Neural cell (in vitro differentiated cells): ENCODE data around the gene IFIT3. TPM values are rescaled to one million over a fixed set of nuclear protein-coding genes. Genes with fewer than 3 reads are reported as not detected.

ENCODE experiments used
- H2AFZ ChIP-seq: fragments of 200-600, 300-800 bp; sonication (generic), shearing (Covaris generic); 2 replicates; pipeline ENCODE4 v1.6.0; 2014; ENCODE audit warnings: low read depth, mild to moderate bottlenecking, antibody characterized with exemption, low read length, moderate library complexity
- H3F3A ChIP-seq: fragments of 200-600 bp; shearing (Covaris generic); 2 replicates; pipeline ENCODE4 v1.6.1; 2016; ENCODE audit warnings: mild to moderate bottlenecking, moderate library complexity, mixed read lengths, antibody characterized with exemption, low read length; ENCODE audit not compliant: insufficient read depth, poor library complexity, severe bottlenecking
- H3K27ac ChIP-seq: fragments of 200-600, 300-800 bp; sonication (generic), shearing (Covaris generic); 2 replicates; pipeline ENCODE4 v1.5.1; 2014; ENCODE audit warnings: mild to moderate bottlenecking, low read length, moderate library complexity
- H3K27me3 ChIP-seq: fragments of 300-800, 200-600 bp; sonication (generic), shearing (Covaris generic); 2 replicates; pipeline ENCODE4 v1.6.0; 2014; ENCODE audit warnings: mild to moderate bottlenecking, low read depth, low read length, moderate library complexity; ENCODE audit not compliant: insufficient read depth
- H3K36me3 ChIP-seq: fragments of 300-800, 200-600 bp; sonication (generic), shearing (Covaris generic); 2 replicates; pipeline ENCODE4 v1.5.1; 2014; ENCODE audit warnings: mild to moderate bottlenecking, antibody characterized with exemption, low read length, moderate library complexity; ENCODE audit not compliant: insufficient read depth
- H3K4me2 ChIP-seq: fragments of 300-800, 200-600 bp; sonication (generic), shearing (Covaris generic); 2 replicates; pipeline ENCODE4 v1.6.0; 2014; ENCODE audit warnings: mild to moderate bottlenecking, low read length
- H3K4me3 ChIP-seq: fragments of 300-800, 200-600 bp; sonication (generic), shearing (Covaris generic); 2 replicates; pipeline ENCODE4 v1.5.1; 2014; ENCODE audit warnings: mild to moderate bottlenecking, low read length, moderate library complexity
- H3K79me2 ChIP-seq: fragments of 200-600 bp; shearing (Covaris generic); replicated peaks from 2 replicates; pipeline ENCODE4 v1.6.0; 2014; ENCODE audit warnings: mild to moderate bottlenecking, low read length, moderate library complexity; ENCODE audit not compliant: insufficient read depth
- H3K9ac ChIP-seq: fragments of 300-800, 200-600 bp; sonication (generic), shearing (Covaris generic); 2 replicates; pipeline ENCODE4 v1.6.1; 2016; ENCODE audit warnings: mild to moderate bottlenecking, low read length, mixed read lengths
- H3K9me2 ChIP-seq: fragments of 200-600 bp; shearing (Covaris generic); 2 replicates; pipeline ENCODE4 v1.6.1; 2016; ENCODE audit warnings: mild to moderate bottlenecking, low read length, mixed read lengths; ENCODE audit not compliant: insufficient read depth
- H3K9me3 ChIP-seq: fragments of 200-600, 300-800 bp; sonication (generic), shearing (Covaris generic); 2 replicates; pipeline ENCODE4 v1.6.1; 2016; ENCODE audit warnings: mild to moderate bottlenecking, mixed run types, low read length, moderate library complexity, mixed read lengths
- H4K20me1 ChIP-seq: fragments of 200-600 bp; shearing (Covaris generic); 2 replicates; pipeline ENCODE4 v1.6.1; 2016; ENCODE audit warnings: mild to moderate bottlenecking, mixed run types; ENCODE audit not compliant: insufficient read depth
- CTCF ChIP-seq: fragments of 450-650 bp; IDR thresholded peaks from 2 replicates; pipeline ENCODE4 v1.5.1; 2014; ENCODE audit warnings: antibody characterized with exemption, mild to moderate bottlenecking, moderate library complexity; ENCODE audit not compliant: poor library complexity, severe bottlenecking
- EP300 ChIP-seq: fragments of 450-650 bp; conservative IDR thresholded peaks from 2 replicates; pipeline ENCODE4 v1.6.1; 2014; ENCODE audit warnings: antibody characterized with exemption, mild to moderate bottlenecking, moderate library complexity; ENCODE audit not compliant: poor library complexity, severe bottlenecking
- EZH2 ChIP-seq: fragments of 200-600, 300-800 bp; shearing (Covaris generic), sonication (generic); IDR thresholded peaks from 2 replicates; pipeline ENCODE4 v1.6.1; 2014; ENCODE audit warnings: antibody characterized with exemption, low read length, borderline replicate concordance, mild to moderate bottlenecking; ENCODE audit not compliant: insufficient read depth, poor library complexity, severe bottlenecking
- MXI1 ChIP-seq: fragments of 450-650 bp; conservative IDR thresholded peaks from 2 replicates; pipeline ENCODE4 v1.6.1; 2014; ENCODE audit warnings: antibody characterized with exemption, mild to moderate bottlenecking; ENCODE audit not compliant: poor library complexity, severe bottlenecking
- POLR2AphosphoS5 ChIP-seq: IDR thresholded peaks from 2 replicates; pipeline ENCODE4 v1.6.1; 2012
- RAD21 ChIP-seq: fragments of 450-650 bp; conservative IDR thresholded peaks from 2 replicates; pipeline ENCODE4 v1.6.1; 2014; ENCODE audit warnings: antibody characterized with exemption, mild to moderate bottlenecking, moderate library complexity
- polyA minus RNA-seq: library from RNA; depleted of rRNA, polyadenylated mRNA; stranded (reverse); fragments of >200 nt; gene quantifications from 2 replicates; pipeline ENCODE4 v1.2.3, GENCODE V29; 2014
- polyA plus RNA-seq: library from polyadenylated mRNA; depleted of rRNA; stranded (reverse); fragments of >200 nt; gene quantifications from 2 replicates; pipeline ENCODE4 v1.2.3, GENCODE V29; 2014
- TF ChIP-seq, protein P1 (sequence below): IDR thresholded peaks from 2 replicates; pipeline ENCODE4 v1.6.1; 2012; ENCODE audit warnings: borderline replicate concordance

IFIT3 gene, protein sequence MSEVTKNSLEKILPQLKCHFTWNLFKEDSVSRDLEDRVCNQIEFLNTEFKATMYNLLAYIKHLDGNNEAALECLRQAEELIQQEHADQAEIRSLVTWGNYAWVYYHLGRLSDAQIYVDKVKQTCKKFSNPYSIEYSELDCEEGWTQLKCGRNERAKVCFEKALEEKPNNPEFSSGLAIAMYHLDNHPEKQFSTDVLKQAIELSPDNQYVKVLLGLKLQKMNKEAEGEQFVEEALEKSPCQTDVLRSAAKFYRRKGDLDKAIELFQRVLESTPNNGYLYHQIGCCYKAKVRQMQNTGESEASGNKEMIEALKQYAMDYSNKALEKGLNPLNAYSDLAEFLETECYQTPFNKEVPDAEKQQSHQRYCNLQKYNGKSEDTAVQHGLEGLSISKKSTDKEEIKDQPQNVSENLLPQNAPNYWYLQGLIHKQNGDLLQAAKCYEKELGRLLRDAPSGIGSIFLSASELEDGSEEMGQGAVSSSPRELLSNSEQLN
- polyA plus RNA-seq (0.24 TPM in 1 of 2 replicates, not detected in the other), polyA minus RNA-seq (not detected in 2 replicates)

DNA sequence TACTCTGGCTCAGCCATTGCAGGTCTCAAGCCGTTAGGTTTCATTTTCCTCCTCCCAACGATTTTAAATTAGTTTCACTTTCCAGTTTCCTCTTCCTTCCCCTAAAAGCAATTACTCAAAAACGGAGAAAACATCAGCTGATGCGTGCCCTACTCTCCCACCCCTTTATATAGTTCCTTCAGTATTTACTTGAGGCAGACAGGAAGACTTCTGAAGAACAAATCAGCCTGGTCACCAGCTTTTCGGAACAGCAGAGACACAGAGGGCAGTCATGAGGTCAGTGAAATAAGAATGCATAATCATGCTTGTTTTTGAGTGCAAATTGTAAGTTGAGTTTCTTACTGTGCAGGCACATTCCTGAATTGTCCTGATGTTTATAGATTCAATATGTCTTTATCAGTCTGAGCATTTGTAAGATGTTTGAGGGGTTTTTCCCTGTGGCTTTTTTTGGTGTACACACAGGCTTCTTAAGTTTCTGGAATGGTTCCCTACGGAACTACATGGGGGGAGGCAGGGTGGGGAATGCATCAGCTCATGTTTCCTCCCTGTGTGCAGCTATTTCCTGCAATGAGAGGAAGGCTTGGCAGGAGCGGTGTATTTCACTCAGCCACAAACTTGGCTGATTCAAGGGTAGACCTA lies at the start of gene IFIT3:
Gene IFIT3 (plus strand): TSS at position 195 of the 639 bp plus-strand sequence. CDS start 77 bp downstream, at position 272.
- H3K9ac ChIP-seq, result no peak within 1 kb of the TSS
- H3K9me3 ChIP-seq, result peaks cover 5% of the 10 kb centered on the region
- H2AFZ ChIP-seq, result no peak within 1 kb of the TSS
- no peaks in the 10 kb centered on the region for H3K79me2 ChIP-seq
- TF ChIP-seq, protein P1, sequence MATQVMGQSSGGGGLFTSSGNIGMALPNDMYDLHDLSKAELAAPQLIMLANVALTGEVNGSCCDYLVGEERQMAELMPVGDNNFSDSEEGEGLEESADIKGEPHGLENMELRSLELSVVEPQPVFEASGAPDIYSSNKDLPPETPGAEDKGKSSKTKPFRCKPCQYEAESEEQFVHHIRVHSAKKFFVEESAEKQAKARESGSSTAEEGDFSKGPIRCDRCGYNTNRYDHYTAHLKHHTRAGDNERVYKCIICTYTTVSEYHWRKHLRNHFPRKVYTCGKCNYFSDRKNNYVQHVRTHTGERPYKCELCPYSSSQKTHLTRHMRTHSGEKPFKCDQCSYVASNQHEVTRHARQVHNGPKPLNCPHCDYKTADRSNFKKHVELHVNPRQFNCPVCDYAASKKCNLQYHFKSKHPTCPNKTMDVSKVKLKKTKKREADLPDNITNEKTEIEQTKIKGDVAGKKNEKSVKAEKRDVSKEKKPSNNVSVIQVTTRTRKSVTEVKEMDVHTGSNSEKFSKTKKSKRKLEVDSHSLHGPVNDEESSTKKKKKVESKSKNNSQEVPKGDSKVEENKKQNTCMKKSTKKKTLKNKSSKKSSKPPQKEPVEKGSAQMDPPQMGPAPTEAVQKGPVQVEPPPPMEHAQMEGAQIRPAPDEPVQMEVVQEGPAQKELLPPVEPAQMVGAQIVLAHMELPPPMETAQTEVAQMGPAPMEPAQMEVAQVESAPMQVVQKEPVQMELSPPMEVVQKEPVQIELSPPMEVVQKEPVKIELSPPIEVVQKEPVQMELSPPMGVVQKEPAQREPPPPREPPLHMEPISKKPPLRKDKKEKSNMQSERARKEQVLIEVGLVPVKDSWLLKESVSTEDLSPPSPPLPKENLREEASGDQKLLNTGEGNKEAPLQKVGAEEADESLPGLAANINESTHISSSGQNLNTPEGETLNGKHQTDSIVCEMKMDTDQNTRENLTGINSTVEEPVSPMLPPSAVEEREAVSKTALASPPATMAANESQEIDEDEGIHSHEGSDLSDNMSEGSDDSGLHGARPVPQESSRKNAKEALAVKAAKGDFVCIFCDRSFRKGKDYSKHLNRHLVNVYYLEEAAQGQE, result no peak
- no peak for TF ChIP-seq RAD21
- no peak within 1 kb of the TSS for H3K4me3 ChIP-seq
- H3K27me3 ChIP-seq, result no peaks in the 10 kb centered on the region
- H3K27ac ChIP-seq, result no peak within 1 kb of the TSS
- H3K9me2 ChIP-seq, result no peaks in the 10 kb centered on the region
- H3K4me2 ChIP-seq, result no peak within 1 kb of the TSS
- no peaks in the 10 kb centered on the region for H3F3A ChIP-seq
- H3K36me3 ChIP-seq, result no peaks in the 10 kb centered on the region
- H4K20me1 ChIP-seq, result no peaks in the 10 kb centered on the region

- no peak overlapping the region for H3K27ac ChIP-seq
- H3K27me3 ChIP-seq, result no peaks in the 10 kb centered on the region
- no peaks in the 10 kb centered on the region for H3K9me3 ChIP-seq
- H4K20me1 ChIP-seq, result no peaks in the 10 kb centered on the region
- H3K4me3 ChIP-seq, result no peak overlapping the region
- H3K4me2 ChIP-seq, result no peak overlapping the region
- no peaks in the 10 kb centered on the region for H3F3A ChIP-seq
- no peak for TF ChIP-seq CTCF
- TF ChIP-seq MXI1, result no peak
- TF ChIP-seq POLR2AphosphoS5, result no peak
- TF ChIP-seq, protein P1, result no peak
- no peak for TF ChIP-seq RAD21
- TF ChIP-seq EZH2, result no peak
- TF ChIP-seq EP300, result no peak
- H3K79me2 ChIP-seq, result no peaks in the 10 kb centered on the region
- no peaks in the 10 kb centered on the region for H3K9me2 ChIP-seq
- no peaks in the 10 kb centered on the region for H3K36me3 ChIP-seq
- H2AFZ ChIP-seq, result no peak overlapping the region
- no peak overlapping the region for H3K9ac ChIP-seq
Measured at GRCh38 chr10:89278034-89278535, 49.7 kb upstream of the IFIT3 start.
